Measurements from ENCODE around the gene FAM200B.
A peak's percentile ranks its signal among the peaks of the same experiment; 100 is the strongest.

The FAM200B gene

GRCh38 chr4:15655223-15656037 is 26.2 kb upstream of the FAM200B start, which contains the start of gene FBXL5:
Gene FBXL5, minus strand, starts transcription at chr4:15655357. Its CDS starts 70 bp downstream, at chr4:15655287.
- H3K4me3 ChIP-seq (ENCODE audit: low read depth, low read length) = peak within 1 kb of the TSS; percentile 69
- TF ChIP-seq CTCF (IDR thresholded peaks at IDR 0.05; ENCODE audit: low read depth, low read length) (no peak), POLR2A (IDR thresholded peaks at IDR 0.05; ENCODE audit: extremely low read depth, insufficient read length) (peak; percentile 85), MYC (IDR thresholded peaks at IDR 0.05; ENCODE audit: low read depth, low read length) (peak; percentile 89)
- TF ChIP-seq, protein P1, sequence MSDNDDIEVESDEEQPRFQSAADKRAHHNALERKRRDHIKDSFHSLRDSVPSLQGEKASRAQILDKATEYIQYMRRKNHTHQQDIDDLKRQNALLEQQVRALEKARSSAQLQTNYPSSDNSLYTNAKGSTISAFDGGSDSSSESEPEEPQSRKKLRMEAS (IDR thresholded peaks at IDR 0.05; ENCODE audit: low read depth, low read length) = peak; percentile 92
- DNase-seq (ENCODE audit: low read depth) = peak; percentile 95

- DNase-seq (ENCODE audit: low read depth) = no peak
- peak overlapping the region; percentile 3 for H3K4me3 ChIP-seq (ENCODE audit: low read depth, low read length)
- TF ChIP-seq MYC (IDR thresholded peaks at IDR 0.05; ENCODE audit: low read depth, low read length) (no peak), CTCF (IDR thresholded peaks at IDR 0.05; ENCODE audit: low read depth, low read length) (no peak), POLR2A (IDR thresholded peaks at IDR 0.05; ENCODE audit: extremely low read depth, insufficient read length) (no peak)
- TF ChIP-seq, protein P1 (IDR thresholded peaks at IDR 0.05; ENCODE audit: low read depth, low read length) = no peak
Measured at GRCh38 chr4:15656038-15656470, 25.6 kb upstream of the FAM200B start.

- TF ChIP-seq, protein P1 (IDR thresholded peaks at IDR 0.05; ENCODE audit: low read depth, low read length) = no peak
- TF ChIP-seq CTCF (IDR thresholded peaks at IDR 0.05; ENCODE audit: low read depth, low read length) = no peak
- no peak for TF ChIP-seq MYC (IDR thresholded peaks at IDR 0.05; ENCODE audit: low read depth, low read length)
- TF ChIP-seq POLR2A (IDR thresholded peaks at IDR 0.05; ENCODE audit: extremely low read depth, insufficient read length) = no peak
- no peak for DNase-seq (ENCODE audit: low read depth)
- no peak overlapping the region for H3K4me3 ChIP-seq (ENCODE audit: low read depth, low read length)
Measured at GRCh38 chr4:15657366-15657765, 24.3 kb upstream of the FAM200B start.

GRCh38 chr4:15658136-15658770 is 23.4 kb upstream of the FAM200B start:
- no peak for DNase-seq (ENCODE audit: low read depth)
- H3K4me3 ChIP-seq (ENCODE audit: low read depth, low read length) = no peak overlapping the region

GRCh38 chr4:15658781-15659180 is 22.8 kb upstream of the FAM200B start:
- no peak for DNase-seq (ENCODE audit: low read depth)
- TF ChIP-seq POLR2A (IDR thresholded peaks at IDR 0.05; ENCODE audit: extremely low read depth, insufficient read length) = no peak
- TF ChIP-seq CTCF (IDR thresholded peaks at IDR 0.05; ENCODE audit: low read depth, low read length) = no peak

More at GRCh38 chr4:15658136-15658770, 23.4 kb upstream of the FAM200B start:
- TF ChIP-seq, protein P1 (IDR thresholded peaks at IDR 0.05; ENCODE audit: low read depth, low read length) = no peak
- TF ChIP-seq POLR2A (IDR thresholded peaks at IDR 0.05; ENCODE audit: extremely low read depth, insufficient read length) (no peak), MYC (IDR thresholded peaks at IDR 0.05; ENCODE audit: low read depth, low read length) (no peak), CTCF (IDR thresholded peaks at IDR 0.05; ENCODE audit: low read depth, low read length) (no peak)

More at GRCh38 chr4:15658781-15659180, 22.8 kb upstream of the FAM200B start:
- no peak overlapping the region for H3K4me3 ChIP-seq (ENCODE audit: low read depth, low read length)

All from NB4 (cell line).